ENCODE measurements around the gene CD180.

Gene CD180

DNA sequence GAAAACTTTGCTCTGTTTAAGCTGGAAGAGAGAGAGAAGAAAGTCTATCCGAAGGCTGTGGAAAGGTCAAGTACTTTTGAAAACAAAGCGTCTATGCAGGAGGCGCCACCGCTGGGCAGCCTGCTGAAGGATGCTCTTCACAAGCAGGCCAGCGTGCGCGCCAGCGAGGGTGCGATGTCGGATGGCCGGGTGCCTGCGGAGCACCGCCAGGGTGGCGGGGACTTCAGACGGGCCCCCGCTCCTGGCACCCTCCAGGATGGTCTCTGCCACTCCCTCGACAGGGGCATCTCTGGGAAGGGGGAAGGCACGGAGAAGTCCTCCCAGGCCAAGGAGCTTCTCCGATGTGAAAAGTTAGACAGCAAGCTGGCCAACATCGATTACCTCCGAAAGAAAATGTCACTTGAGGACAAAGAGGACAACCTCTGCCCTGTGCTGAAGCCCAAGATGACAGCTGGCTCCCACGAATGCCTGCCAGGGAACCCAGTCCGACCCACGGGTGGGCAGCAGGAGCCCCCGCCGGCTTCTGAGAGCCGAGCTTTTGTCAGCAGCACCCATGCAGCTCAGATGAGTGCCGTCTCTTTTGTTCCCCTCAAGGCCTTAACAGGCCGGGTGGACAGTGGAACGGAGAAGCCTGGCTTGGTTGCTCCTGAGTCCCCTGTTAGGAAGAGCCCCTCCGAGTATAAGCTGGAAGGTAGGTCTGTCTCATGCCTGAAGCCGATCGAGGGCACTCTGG lies 32.6 kb downstream of the CD180 start:
- no peak overlapping the region for H3K4me3 ChIP-seq (ENCODE audit: low read depth, low read length)
- DNase-seq: no peak
- TF ChIP-seq CTCF (IDR thresholded peaks at IDR 0.05; ENCODE audit: low read depth, low read length): no peak
- H3K9me3 ChIP-seq: no peaks in the 10 kb centered on the region
- no peaks in the 10 kb centered on the region for H3K27me3 ChIP-seq
- H3K36me3 ChIP-seq: no peaks in the 10 kb centered on the region
- H3K4me1 ChIP-seq: peaks cover 5% of the 10 kb centered on the region

DNA sequence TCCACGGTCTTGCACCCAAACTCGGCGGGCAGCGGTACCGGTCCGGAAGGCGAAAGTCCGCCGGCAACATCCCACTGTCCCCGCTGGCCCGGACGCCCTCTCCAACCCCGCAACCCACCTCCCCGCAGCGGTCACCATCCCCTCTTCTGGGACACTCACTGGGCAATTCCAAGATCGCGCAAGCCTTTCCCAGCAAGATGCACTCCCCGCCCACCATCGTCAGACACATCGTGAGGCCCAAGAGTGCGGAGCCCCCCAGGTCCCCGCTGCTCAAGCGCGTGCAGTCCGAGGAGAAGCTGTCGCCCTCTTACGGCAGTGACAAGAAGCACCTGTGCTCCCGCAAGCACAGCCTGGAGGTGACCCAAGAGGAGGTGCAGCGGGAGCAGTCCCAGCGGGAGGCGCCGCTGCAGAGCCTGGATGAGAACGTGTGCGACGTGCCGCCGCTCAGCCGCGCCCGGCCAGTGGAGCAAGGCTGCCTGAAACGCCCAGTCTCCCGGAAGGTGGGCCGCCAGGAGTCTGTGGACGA lies 33.3 kb downstream of the CD180 start:
- Histone ChIP-seq H3K9me3 (no peaks in the 10 kb centered on the region), H3K27me3 (no peaks in the 10 kb centered on the region), H3K4me3 (ENCODE audit: low read depth, low read length) (no peak overlapping the region), H3K4me1 (peaks cover 5% of the 10 kb centered on the region), H3K36me3 (no peaks in the 10 kb centered on the region)
- no peak for DNase-seq
- TF ChIP-seq CTCF (IDR thresholded peaks at IDR 0.05; ENCODE audit: low read depth, low read length): no peak

DNA sequence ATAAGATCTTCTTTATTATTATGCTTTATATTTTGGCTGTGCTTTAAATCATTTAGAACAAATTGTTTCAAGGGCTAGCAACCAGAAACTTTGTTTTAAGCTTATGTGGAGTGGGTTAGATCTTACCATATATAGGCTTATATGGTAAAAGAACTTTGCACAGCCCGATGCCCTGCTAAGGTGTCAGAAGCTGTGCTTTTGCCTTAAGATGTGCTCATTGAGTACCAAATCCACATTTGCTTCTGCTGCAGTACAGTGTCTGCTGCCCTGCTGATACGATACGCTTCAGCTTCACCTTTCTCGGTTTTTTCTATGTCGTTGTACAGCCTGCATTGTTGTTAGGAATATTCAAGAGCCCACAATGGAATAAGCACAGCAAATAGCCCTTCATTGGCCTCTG lies 34.8 kb downstream of the CD180 start:
- DNase-seq: no peak
- H3K36me3 ChIP-seq: no peaks in the 10 kb centered on the region
- TF ChIP-seq CTCF (IDR thresholded peaks at IDR 0.05; ENCODE audit: low read depth, low read length): no peak
- H3K27me3 ChIP-seq: no peaks in the 10 kb centered on the region
- no peak overlapping the region for H3K4me3 ChIP-seq (ENCODE audit: low read depth, low read length)
- H3K4me1 ChIP-seq: peaks cover 13% of the 10 kb centered on the region
- no peaks in the 10 kb centered on the region for H3K9me3 ChIP-seq

GRCh38 chr5:67160985-67161384 lies 35.6 kb downstream of the CD180 start:
- H3K4me1 ChIP-seq: peaks cover 13% of the 10 kb centered on the region
- no peak overlapping the region for H3K4me3 ChIP-seq (ENCODE audit: low read depth, low read length)
- H3K36me3 ChIP-seq: no peaks in the 10 kb centered on the region
- TF ChIP-seq CTCF (IDR thresholded peaks at IDR 0.05; ENCODE audit: low read depth, low read length): no peak
- H3K9me3 ChIP-seq: no peaks in the 10 kb centered on the region
- H3K27me3 ChIP-seq: no peaks in the 10 kb centered on the region
- peak; percentile 48 for DNase-seq

DNA sequence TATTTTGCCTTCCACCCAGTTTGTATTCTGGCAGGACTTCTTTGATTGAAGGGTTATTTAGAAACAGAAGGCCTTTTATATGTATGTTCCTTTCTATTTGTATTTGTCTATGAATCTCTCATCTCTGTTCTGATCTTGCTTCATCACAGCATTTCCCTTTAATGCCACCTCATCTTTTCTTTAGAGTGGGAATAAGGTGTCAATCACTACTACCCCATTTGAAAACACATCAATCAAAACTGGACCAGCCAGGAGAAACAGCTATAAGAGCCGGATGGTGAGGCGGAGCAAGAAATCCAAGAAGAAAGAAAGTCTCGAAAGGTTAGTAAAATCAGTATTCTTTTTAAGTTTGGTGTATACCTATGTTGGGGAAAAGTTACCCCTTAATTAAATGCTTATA lies 36.3 kb downstream of the CD180 start:
- H3K9me3 ChIP-seq: no peaks in the 10 kb centered on the region
- no peaks in the 10 kb centered on the region for H3K27me3 ChIP-seq
- H3K36me3 ChIP-seq: no peaks in the 10 kb centered on the region
- H3K4me1 ChIP-seq: peaks cover 13% of the 10 kb centered on the region
- no peak overlapping the region for H3K4me3 ChIP-seq (ENCODE audit: low read depth, low read length)
- DNase-seq: no peak
- no peak for TF ChIP-seq CTCF (IDR thresholded peaks at IDR 0.05; ENCODE audit: low read depth, low read length)

DNA sequence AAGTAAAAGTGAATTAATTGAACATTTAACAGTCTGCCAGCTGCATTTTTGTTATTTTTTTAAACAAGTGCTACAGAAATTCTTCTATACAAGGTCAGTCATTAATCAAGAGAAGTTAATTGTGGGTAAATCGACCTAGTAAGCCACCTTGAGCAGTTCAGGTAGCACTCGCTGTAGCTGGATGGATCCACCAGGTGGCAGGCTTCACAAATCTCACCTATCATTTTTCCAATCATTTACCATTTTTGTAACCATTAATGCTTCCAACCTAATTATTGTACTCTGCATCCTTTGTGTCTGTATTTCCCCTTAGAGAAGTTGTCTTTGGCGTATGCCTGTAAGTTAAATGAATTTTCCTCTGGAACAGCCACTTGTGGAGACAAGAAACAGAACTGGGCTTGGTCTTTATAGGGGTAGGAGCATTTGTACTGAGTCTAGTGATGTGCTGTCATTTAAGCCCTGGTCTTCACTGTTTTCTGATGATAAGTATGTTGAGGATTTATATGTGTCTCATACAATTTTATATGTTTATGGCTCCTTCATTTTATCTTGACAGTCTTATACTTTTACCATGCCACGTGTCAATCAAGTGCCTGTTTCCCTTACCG lies 39.5 kb downstream of the CD180 start:
- DNase-seq: peak; percentile 60
- peaks cover 13% of the 10 kb centered on the region for H3K4me1 ChIP-seq
- no peak overlapping the region for H3K4me3 ChIP-seq (ENCODE audit: low read depth, low read length)
- TF ChIP-seq CTCF (IDR thresholded peaks at IDR 0.05; ENCODE audit: low read depth, low read length): peak; percentile 91
- no peaks in the 10 kb centered on the region for H3K27me3 ChIP-seq
- H3K9me3 ChIP-seq: no peaks in the 10 kb centered on the region
- no peaks in the 10 kb centered on the region for H3K36me3 ChIP-seq

All from BE2C (cell line).